H1 (cell line): ENCODE results near the gene TAS2R41. TPM values are rescaled to one million over a fixed set of nuclear protein-coding genes. Genes with fewer than 3 reads are reported as not detected.

ENCODE experiments used
- CBX8 ChIP-seq: fragments of 300-800, 300-1000 bp; sonication (generic); IDR thresholded peaks from 2 replicates; pipeline ENCODE4 v1.7.1; 2016; ENCODE audit warnings: low read depth, low read length, borderline replicate concordance
- CEBPB ChIP-seq: IDR thresholded peaks from 2 replicates; pipeline ENCODE4 v1.6.1; 2012; ENCODE audit warnings: low read depth, low read length
- KDM1A ChIP-seq: fragments of 200-600, 300-600 bp; sonication (generic); IDR thresholded peaks from 2 replicates; pipeline ENCODE4 v1.7.1; 2016; ENCODE audit warnings: mild to moderate bottlenecking, low read length, borderline replicate concordance
- NRF1 ChIP-seq: IDR thresholded peaks from 2 replicates; pipeline ENCODE4 v1.6.1; 2011; ENCODE audit warnings: mild to moderate bottlenecking, low read depth, low read length, improper control_type of control experiment
- POLR2AphosphoS5 ChIP-seq: IDR thresholded peaks from 2 replicates; pipeline ENCODE4 v1.6.1; 2011; ENCODE audit warnings: low read depth, low read length
- RNF2 ChIP-seq: fragments of 200-900, 300-1000 bp; sonication (generic); IDR thresholded peaks from 2 replicates; pipeline ENCODE4 v1.7.1; 2016; ENCODE audit warnings: borderline replicate concordance, low read depth, mild to moderate bottlenecking, antibody characterized with exemption, low read length; ENCODE audit not compliant: poor library complexity, severe bottlenecking; ENCODE audit errors: missing control alignments
- polyA plus RNA-seq, 7 experiments: library from polyadenylated mRNA; depleted of rRNA in 3 of 7; stranded (reverse) in 5 of 7; unstranded in 2 of 7; fragments of >200 nt in 5 of 7; fragments of 200-250 nt in 2 of 7; gene quantifications; 1 replicate in 5 of 7; 2 replicates in 1 of 7; 4 replicates in 1 of 7; pipeline versions ENCODE4 v1.2.1 to v1.2.3, GENCODE V29; 2011 to 2013; ENCODE audit warnings: missing spikeins in 2 of 7, mixed read lengths in 2 of 7
- total RNA-seq: library from RNA; stranded (reverse); fragmentation: NEBNext Ultra II Directional; extraction: Animal tissue kit (Norgen Biotek cat#: 25700); gene quantifications from 2 replicates; pipeline ENCODE4 v1.2.1, GENCODE V29; 2021

TAS2R41 gene
- total and polyA plus RNA-seq, 2 of the 8 experiments (the other 6 are each of a cell fraction or from before 2014, with no cell fraction given) = 0.12 TPM; not detected in 1

GRCh38 chr7:143447466-143447865 is 30.2 kb upstream of the TAS2R41 start (continued):
- TF ChIP-seq CBX8 = no peak
- no peak for TF ChIP-seq CEBPB
- no peak for TF ChIP-seq RNF2
- TF ChIP-seq NRF1 = no peak
- TF ChIP-seq KDM1A = no peak
- TF ChIP-seq POLR2AphosphoS5 = no peak
- TF ChIP-seq, all 59 proteins: peak for 0
